Measurements from ENCODE around the gene IGFBP5. TPM values are rescaled to one million over a fixed set of nuclear protein-coding genes. Genes with fewer than 3 reads are reported as not detected.

Gene IGFBP5
- total RNA-seq, 1 experiment from 2014 or later = 3.9 TPM

- Histone ChIP-seq H3K36me3 (ENCODE audit: control insufficient read depth in 1 of 2, insufficient read depth in 2 of 2, low read length in 2 of 2) (no peaks in the 10 kb centered on the region), H4K20me1 (ENCODE audit: insufficient read depth) (no peaks in the 10 kb centered on the region), H3K9me2 (ENCODE audit: insufficient read depth) (no peaks in the 10 kb centered on the region), H3K79me2 (ENCODE audit: insufficient read depth, low read length) (no peaks in the 10 kb centered on the region), H3K9me3 (ENCODE audit: control insufficient read depth in 1 of 2, insufficient read depth in 1 of 2, low read depth in 1 of 2, low read length in 2 of 2) (no peaks in the 10 kb centered on the region), H3K9ac (ENCODE audit: low read length) (no peak overlapping the region), H3K27me3 (ENCODE audit: insufficient read depth, low read length) (peaks cover 33% of the 10 kb centered on the region), H3K4me2 (ENCODE audit: low read length) (no peak overlapping the region), H3K27ac (ENCODE audit: low read depth, low read length) (no peak overlapping the region), H3K4me1 (ENCODE audit: control insufficient read depth in 1 of 2, insufficient read depth in 2 of 2, low read length in 2 of 2) (no peaks in the 10 kb centered on the region), H3K4me3 (replicated peaks in 1 of 2; ENCODE audit: low read depth in 1 of 2, low read length in 2 of 2) (no peak overlapping the region), H2AFZ (ENCODE audit: low read depth, low read length, poor library complexity, severe bottlenecking) (no peak overlapping the region)
- ATAC-seq = no peak
- TF ChIP-seq SIN3A (IDR thresholded peaks at IDR 0.05; ENCODE audit: low read depth) (no peak), ZFX (IDR thresholded peaks at IDR 0.05) (no peak), FOSL1 (IDR thresholded peaks at IDR 0.05; ENCODE audit: low read depth) (no peak), ATF3 (IDR thresholded peaks at IDR 0.05) (no peak), SRF (IDR thresholded peaks at IDR 0.05; ENCODE audit: low read depth) (no peak), EGR1 (IDR thresholded peaks at IDR 0.05; ENCODE audit: low read depth) (no peak), MAX (IDR thresholded peaks at IDR 0.05) (no peak), SP1 (IDR thresholded peaks at IDR 0.05; ENCODE audit: low read depth) (no peak), JUND (IDR thresholded peaks at IDR 0.05) (no peak), ELF1 (IDR thresholded peaks at IDR 0.05; ENCODE audit: borderline replicate concordance, low read depth) (no peak), TCF7L2 (IDR thresholded peaks at IDR 0.05; ENCODE audit: borderline replicate concordance, extremely low read depth, insufficient read depth, insufficient read length) (no peak), ZNF274 (IDR thresholded peaks at IDR 0.05; ENCODE audit: low read depth, low read length) (no peak), CBX3 (IDR thresholded peaks at IDR 0.05; ENCODE audit: low read depth) (no peak), CEBPB (IDR thresholded peaks at IDR 0.05; ENCODE audit: low read depth) (no peak)
- TF ChIP-seq, protein P1, sequence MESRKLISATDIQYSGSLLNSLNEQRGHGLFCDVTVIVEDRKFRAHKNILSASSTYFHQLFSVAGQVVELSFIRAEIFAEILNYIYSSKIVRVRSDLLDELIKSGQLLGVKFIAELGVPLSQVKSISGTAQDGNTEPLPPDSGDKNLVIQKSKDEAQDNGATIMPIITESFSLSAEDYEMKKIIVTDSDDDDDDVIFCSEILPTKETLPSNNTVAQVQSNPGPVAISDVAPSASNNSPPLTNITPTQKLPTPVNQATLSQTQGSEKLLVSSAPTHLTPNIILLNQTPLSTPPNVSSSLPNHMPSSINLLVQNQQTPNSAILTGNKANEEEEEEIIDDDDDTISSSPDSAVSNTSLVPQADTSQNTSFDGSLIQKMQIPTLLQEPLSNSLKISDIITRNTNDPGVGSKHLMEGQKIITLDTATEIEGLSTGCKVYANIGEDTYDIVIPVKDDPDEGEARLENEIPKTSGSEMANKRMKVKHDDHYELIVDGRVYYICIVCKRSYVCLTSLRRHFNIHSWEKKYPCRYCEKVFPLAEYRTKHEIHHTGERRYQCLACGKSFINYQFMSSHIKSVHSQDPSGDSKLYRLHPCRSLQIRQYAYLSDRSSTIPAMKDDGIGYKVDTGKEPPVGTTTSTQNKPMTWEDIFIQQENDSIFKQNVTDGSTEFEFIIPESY (IDR thresholded peaks at IDR 0.05; ENCODE audit: extremely low read depth, insufficient replicate concordance, low read length) = no peak
- TF ChIP-seq, protein P2, sequence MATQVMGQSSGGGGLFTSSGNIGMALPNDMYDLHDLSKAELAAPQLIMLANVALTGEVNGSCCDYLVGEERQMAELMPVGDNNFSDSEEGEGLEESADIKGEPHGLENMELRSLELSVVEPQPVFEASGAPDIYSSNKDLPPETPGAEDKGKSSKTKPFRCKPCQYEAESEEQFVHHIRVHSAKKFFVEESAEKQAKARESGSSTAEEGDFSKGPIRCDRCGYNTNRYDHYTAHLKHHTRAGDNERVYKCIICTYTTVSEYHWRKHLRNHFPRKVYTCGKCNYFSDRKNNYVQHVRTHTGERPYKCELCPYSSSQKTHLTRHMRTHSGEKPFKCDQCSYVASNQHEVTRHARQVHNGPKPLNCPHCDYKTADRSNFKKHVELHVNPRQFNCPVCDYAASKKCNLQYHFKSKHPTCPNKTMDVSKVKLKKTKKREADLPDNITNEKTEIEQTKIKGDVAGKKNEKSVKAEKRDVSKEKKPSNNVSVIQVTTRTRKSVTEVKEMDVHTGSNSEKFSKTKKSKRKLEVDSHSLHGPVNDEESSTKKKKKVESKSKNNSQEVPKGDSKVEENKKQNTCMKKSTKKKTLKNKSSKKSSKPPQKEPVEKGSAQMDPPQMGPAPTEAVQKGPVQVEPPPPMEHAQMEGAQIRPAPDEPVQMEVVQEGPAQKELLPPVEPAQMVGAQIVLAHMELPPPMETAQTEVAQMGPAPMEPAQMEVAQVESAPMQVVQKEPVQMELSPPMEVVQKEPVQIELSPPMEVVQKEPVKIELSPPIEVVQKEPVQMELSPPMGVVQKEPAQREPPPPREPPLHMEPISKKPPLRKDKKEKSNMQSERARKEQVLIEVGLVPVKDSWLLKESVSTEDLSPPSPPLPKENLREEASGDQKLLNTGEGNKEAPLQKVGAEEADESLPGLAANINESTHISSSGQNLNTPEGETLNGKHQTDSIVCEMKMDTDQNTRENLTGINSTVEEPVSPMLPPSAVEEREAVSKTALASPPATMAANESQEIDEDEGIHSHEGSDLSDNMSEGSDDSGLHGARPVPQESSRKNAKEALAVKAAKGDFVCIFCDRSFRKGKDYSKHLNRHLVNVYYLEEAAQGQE (IDR thresholded peaks at IDR 0.05; ENCODE audit: low read depth) = no peak
- TF ChIP-seq, protein P3, sequence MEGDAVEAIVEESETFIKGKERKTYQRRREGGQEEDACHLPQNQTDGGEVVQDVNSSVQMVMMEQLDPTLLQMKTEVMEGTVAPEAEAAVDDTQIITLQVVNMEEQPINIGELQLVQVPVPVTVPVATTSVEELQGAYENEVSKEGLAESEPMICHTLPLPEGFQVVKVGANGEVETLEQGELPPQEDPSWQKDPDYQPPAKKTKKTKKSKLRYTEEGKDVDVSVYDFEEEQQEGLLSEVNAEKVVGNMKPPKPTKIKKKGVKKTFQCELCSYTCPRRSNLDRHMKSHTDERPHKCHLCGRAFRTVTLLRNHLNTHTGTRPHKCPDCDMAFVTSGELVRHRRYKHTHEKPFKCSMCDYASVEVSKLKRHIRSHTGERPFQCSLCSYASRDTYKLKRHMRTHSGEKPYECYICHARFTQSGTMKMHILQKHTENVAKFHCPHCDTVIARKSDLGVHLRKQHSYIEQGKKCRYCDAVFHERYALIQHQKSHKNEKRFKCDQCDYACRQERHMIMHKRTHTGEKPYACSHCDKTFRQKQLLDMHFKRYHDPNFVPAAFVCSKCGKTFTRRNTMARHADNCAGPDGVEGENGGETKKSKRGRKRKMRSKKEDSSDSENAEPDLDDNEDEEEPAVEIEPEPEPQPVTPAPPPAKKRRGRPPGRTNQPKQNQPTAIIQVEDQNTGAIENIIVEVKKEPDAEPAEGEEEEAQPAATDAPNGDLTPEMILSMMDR (IDR thresholded peaks at IDR 0.05 in 2 of 3, conservative IDR thresholded peaks at IDR 0.05 in 1 of 3; ENCODE audit: borderline replicate concordance in 1 of 3, insufficient read depth in 1 of 3, low read depth in 2 of 3, low read length in 2 of 3) = no peak
- ChIA-PET RAD21 (ENCODE audit: low non-redundant PET in 1 of 2, low total read pairs in 2 of 2, uncharacterized antibody in 2 of 2, unreplicated experiment in 2 of 2) (no interaction called here), POLR2A (interaction anchor here (0.6 kb wide), 1 partner anchor 62 kb away, joined by 3 read pairs; no protein-coding TSS in a partner anchor), CTCF (no interaction called here)
- DNase-seq (ENCODE audit: low read depth, low spot score) = no peak
- intact Hi-C loops (cut with micrococcal nuclease) = no loop called here
- BruUV-seq (replicated peaks) = no TSS peak
Observed at GRCh38 chr2:216743781-216744180, 48.4 kb upstream of the IGFBP5 start.
